ENCODE data around the gene ACOXL.

The ACOXL gene

GRCh38 chr2:111091811-111092211 lies 359.4 kb downstream of the ACOXL start:
- Histone ChIP-seq H3K27me3 (ENCODE audit: control insufficient read depth in 1 of 2, insufficient read depth in 2 of 2, low read length in 2 of 2) (peaks cover 0 to 12% of the 10 kb centered on the region in 2 donors), H3K9ac (ENCODE audit: low read depth in 1 of 2, low read length in 2 of 2) (no peak overlapping the region), H3K4me1 (ENCODE audit: control insufficient read depth in 1 of 2, insufficient read depth in 2 of 2, low read length in 2 of 2) (no peaks in the 10 kb centered on the region), H3K9me3 (ENCODE audit: control insufficient read depth in 1 of 2, low read length in 2 of 2) (no peaks in the 10 kb centered on the region), H3K4me3 (ENCODE audit: low read depth in 1 of 2, low read length in 2 of 2) (no peak overlapping the region), H3K36me3 (ENCODE audit: control insufficient read depth in 1 of 2, insufficient read depth in 2 of 2, low read length in 2 of 2) (no peaks in the 10 kb centered on the region), H3K27ac (ENCODE audit: low read depth, low read length) (no peak overlapping the region)

GRCh38 chr2:111094691-111095090 lies 362.3 kb downstream of the ACOXL start:
- Histone ChIP-seq H3K27me3 (ENCODE audit: control insufficient read depth in 1 of 2, insufficient read depth in 2 of 2, low read length in 2 of 2) (peaks cover 0 to 12% of the 10 kb centered on the region in 2 donors), H3K4me3 (ENCODE audit: low read depth in 1 of 2, low read length in 2 of 2) (no peak overlapping the region), H3K4me1 (ENCODE audit: control insufficient read depth in 1 of 2, insufficient read depth in 2 of 2, low read length in 2 of 2) (no peaks in the 10 kb centered on the region), H3K9me3 (ENCODE audit: control insufficient read depth in 1 of 2, low read length in 2 of 2) (no peaks in the 10 kb centered on the region), H3K9ac (ENCODE audit: low read depth in 1 of 2, low read length in 2 of 2) (no peak overlapping the region), H3K27ac (ENCODE audit: low read depth, low read length) (no peak overlapping the region), H3K36me3 (ENCODE audit: control insufficient read depth in 1 of 2, insufficient read depth in 2 of 2, low read length in 2 of 2) (no peaks in the 10 kb centered on the region)

- no peak overlapping the region for H3K27ac ChIP-seq (ENCODE audit: low read depth, low read length)
- H3K9ac ChIP-seq (ENCODE audit: low read depth in 1 of 2, low read length in 2 of 2): no peak overlapping the region
- no peaks in the 10 kb centered on the region for H3K4me1 ChIP-seq (ENCODE audit: control insufficient read depth in 1 of 2, insufficient read depth in 2 of 2, low read length in 2 of 2)
- H3K9me3 ChIP-seq (ENCODE audit: control insufficient read depth in 1 of 2, low read length in 2 of 2): no peaks in the 10 kb centered on the region
- peaks cover 0 to 12% of the 10 kb centered on the region in 2 donors for H3K27me3 ChIP-seq (ENCODE audit: control insufficient read depth in 1 of 2, insufficient read depth in 2 of 2, low read length in 2 of 2)
- no peak overlapping the region for H3K4me3 ChIP-seq (ENCODE audit: low read depth in 1 of 2, low read length in 2 of 2)
- no peaks in the 10 kb centered on the region for H3K36me3 ChIP-seq (ENCODE audit: control insufficient read depth in 1 of 2, insufficient read depth in 2 of 2, low read length in 2 of 2)
These were observed 363.1 kb downstream of the ACOXL start for GRCh38 chr2:111095434-111095833.

- H3K4me3 ChIP-seq (ENCODE audit: low read depth in 1 of 2, low read length in 2 of 2): no peak overlapping the region
- no peaks in the 10 kb centered on the region for H3K36me3 ChIP-seq (ENCODE audit: control insufficient read depth in 1 of 2, insufficient read depth in 2 of 2, low read length in 2 of 2)
- no peak overlapping the region for H3K27ac ChIP-seq (ENCODE audit: low read depth, low read length)
- no peaks in the 10 kb centered on the region for H3K4me1 ChIP-seq (ENCODE audit: control insufficient read depth in 1 of 2, insufficient read depth in 2 of 2, low read length in 2 of 2)
- no peaks in the 10 kb centered on the region for H3K9me3 ChIP-seq (ENCODE audit: control insufficient read depth in 1 of 2, low read length in 2 of 2)
- no peaks in the 10 kb centered on the region for H3K27me3 ChIP-seq (ENCODE audit: control insufficient read depth in 1 of 2, insufficient read depth in 2 of 2, low read length in 2 of 2)
- H3K9ac ChIP-seq (ENCODE audit: low read depth in 1 of 2, low read length in 2 of 2): no peak overlapping the region
These were observed 367.0 kb downstream of the ACOXL start for GRCh38 chr2:111099402-111099801.

- Histone ChIP-seq H3K4me1 (ENCODE audit: control insufficient read depth in 1 of 2, insufficient read depth in 2 of 2, low read length in 2 of 2) (no peaks in the 10 kb centered on the region), H3K27me3 (ENCODE audit: control insufficient read depth in 1 of 2, insufficient read depth in 2 of 2, low read length in 2 of 2) (no peaks in the 10 kb centered on the region), H3K9me3 (ENCODE audit: control insufficient read depth in 1 of 2, low read length in 2 of 2) (no peaks in the 10 kb centered on the region), H3K9ac (ENCODE audit: low read depth in 1 of 2, low read length in 2 of 2) (no peak overlapping the region), H3K36me3 (ENCODE audit: control insufficient read depth in 1 of 2, insufficient read depth in 2 of 2, low read length in 2 of 2) (no peaks in the 10 kb centered on the region), H3K4me3 (ENCODE audit: low read depth in 1 of 2, low read length in 2 of 2) (no peak overlapping the region), H3K27ac (ENCODE audit: low read depth, low read length) (no peak overlapping the region)
These were observed 367.9 kb downstream of the ACOXL start for GRCh38 chr2:111100087-111100764.

- Histone ChIP-seq H3K9me3 (ENCODE audit: control insufficient read depth in 1 of 2, low read length in 2 of 2) (no peaks in the 10 kb centered on the region), H3K4me3 (ENCODE audit: low read depth in 1 of 2, low read length in 2 of 2) (no peak overlapping the region), H3K36me3 (ENCODE audit: control insufficient read depth in 1 of 2, insufficient read depth in 2 of 2, low read length in 2 of 2) (no peaks in the 10 kb centered on the region), H3K4me1 (ENCODE audit: control insufficient read depth in 1 of 2, insufficient read depth in 2 of 2, low read length in 2 of 2) (no peaks in the 10 kb centered on the region), H3K27ac (ENCODE audit: low read depth, low read length) (no peak overlapping the region), H3K27me3 (ENCODE audit: control insufficient read depth in 1 of 2, insufficient read depth in 2 of 2, low read length in 2 of 2) (no peaks in the 10 kb centered on the region), H3K9ac (ENCODE audit: low read depth in 1 of 2, low read length in 2 of 2) (no peak overlapping the region)
These were observed 368.4 kb downstream of the ACOXL start for GRCh38 chr2:111100765-111101162.

GRCh38 chr2:111101592-111101991 lies 369.2 kb downstream of the ACOXL start:
- Histone ChIP-seq H3K27ac (ENCODE audit: low read depth, low read length) (no peak overlapping the region), H3K4me3 (ENCODE audit: low read depth in 1 of 2, low read length in 2 of 2) (no peak overlapping the region), H3K36me3 (ENCODE audit: control insufficient read depth in 1 of 2, insufficient read depth in 2 of 2, low read length in 2 of 2) (no peaks in the 10 kb centered on the region), H3K27me3 (ENCODE audit: control insufficient read depth in 1 of 2, insufficient read depth in 2 of 2, low read length in 2 of 2) (no peaks in the 10 kb centered on the region), H3K4me1 (ENCODE audit: control insufficient read depth in 1 of 2, insufficient read depth in 2 of 2, low read length in 2 of 2) (no peaks in the 10 kb centered on the region), H3K9ac (ENCODE audit: low read depth in 1 of 2, low read length in 2 of 2) (no peak overlapping the region), H3K9me3 (ENCODE audit: control insufficient read depth in 1 of 2, low read length in 2 of 2) (no peaks in the 10 kb centered on the region)

GRCh38 chr2:111102216-111102615 lies 369.8 kb downstream of the ACOXL start:
- Histone ChIP-seq H3K9me3 (ENCODE audit: control insufficient read depth in 1 of 2, low read length in 2 of 2) (no peaks in the 10 kb centered on the region), H3K4me1 (ENCODE audit: control insufficient read depth in 1 of 2, insufficient read depth in 2 of 2, low read length in 2 of 2) (no peaks in the 10 kb centered on the region), H3K27ac (ENCODE audit: low read depth, low read length) (no peak overlapping the region), H3K9ac (ENCODE audit: low read depth in 1 of 2, low read length in 2 of 2) (no peak overlapping the region), H3K27me3 (ENCODE audit: control insufficient read depth in 1 of 2, insufficient read depth in 2 of 2, low read length in 2 of 2) (no peaks in the 10 kb centered on the region), H3K36me3 (ENCODE audit: control insufficient read depth in 1 of 2, insufficient read depth in 2 of 2, low read length in 2 of 2) (no peaks in the 10 kb centered on the region), H3K4me3 (ENCODE audit: low read depth in 1 of 2, low read length in 2 of 2) (no peak overlapping the region)

GRCh38 chr2:111105926-111106325 lies 373.6 kb downstream of the ACOXL start:
- Histone ChIP-seq H3K4me3 (ENCODE audit: low read depth in 1 of 2, low read length in 2 of 2) (no peak overlapping the region), H3K4me1 (ENCODE audit: control insufficient read depth in 1 of 2, insufficient read depth in 2 of 2, low read length in 2 of 2) (no peaks in the 10 kb centered on the region), H3K27ac (ENCODE audit: low read depth, low read length) (no peak overlapping the region), H3K9ac (ENCODE audit: low read depth in 1 of 2, low read length in 2 of 2) (no peak overlapping the region), H3K27me3 (ENCODE audit: control insufficient read depth in 1 of 2, insufficient read depth in 2 of 2, low read length in 2 of 2) (peaks cover 0 to 5% of the 10 kb centered on the region in 2 donors), H3K9me3 (ENCODE audit: control insufficient read depth in 1 of 2, low read length in 2 of 2) (no peaks in the 10 kb centered on the region), H3K36me3 (ENCODE audit: control insufficient read depth in 1 of 2, insufficient read depth in 2 of 2, low read length in 2 of 2) (no peaks in the 10 kb centered on the region)

- H3K9ac ChIP-seq (ENCODE audit: low read depth in 1 of 2, low read length in 2 of 2): no peak overlapping the region
- H3K27ac ChIP-seq (ENCODE audit: low read depth, low read length): no peak overlapping the region
- no peak overlapping the region for H3K4me3 ChIP-seq (ENCODE audit: low read depth in 1 of 2, low read length in 2 of 2)
- peaks cover 0 to 5% of the 10 kb centered on the region in 2 donors for H3K27me3 ChIP-seq (ENCODE audit: control insufficient read depth in 1 of 2, insufficient read depth in 2 of 2, low read length in 2 of 2)
- H3K9me3 ChIP-seq (ENCODE audit: control insufficient read depth in 1 of 2, low read length in 2 of 2): no peaks in the 10 kb centered on the region
- no peaks in the 10 kb centered on the region for H3K36me3 ChIP-seq (ENCODE audit: control insufficient read depth in 1 of 2, insufficient read depth in 2 of 2, low read length in 2 of 2)
- H3K4me1 ChIP-seq (ENCODE audit: control insufficient read depth in 1 of 2, insufficient read depth in 2 of 2, low read length in 2 of 2): no peaks in the 10 kb centered on the region
These were observed 374.3 kb downstream of the ACOXL start for GRCh38 chr2:111106706-111107105.

Data from duodenal mucosa (tissue), 2 donors.